ENCODE data around the gene NFATC2.

- TF ChIP-seq CTCF (IDR thresholded peaks at IDR 0.05 in 2 of 3, conservative IDR thresholded peaks at IDR 0.05 in 1 of 3; ENCODE audit: borderline replicate concordance in 1 of 3, insufficient read depth in 1 of 3, low read depth in 2 of 3, low read length in 2 of 3) (no peak), EZH2 (IDR thresholded peaks at IDR 0.05) (no peak), ZBTB33 (IDR thresholded peaks at IDR 0.05; ENCODE audit: extremely low read depth, insufficient replicate concordance, low read length) (no peak), REST (IDR thresholded peaks at IDR 0.05; ENCODE audit: low read depth) (no peak), JUND (IDR thresholded peaks at IDR 0.05) (no peak), POLR2A (IDR thresholded peaks at IDR 0.05; ENCODE audit: borderline replicate concordance, extremely low read depth, insufficient read depth, insufficient read length) (no peak)
These were observed 118.7 kb downstream of the NFATC2 start for GRCh38 chr20:51423810-51424209.

Measured in HCT116 (cell line).